Measurements from ENCODE around the gene S100A13. TPM values are rescaled to one million over a fixed set of nuclear protein-coding genes. Genes with fewer than 3 reads are reported as not detected.

S100A13 gene
- total RNA-seq, 1 donor from 2014 or later = 126 TPM

DNA sequence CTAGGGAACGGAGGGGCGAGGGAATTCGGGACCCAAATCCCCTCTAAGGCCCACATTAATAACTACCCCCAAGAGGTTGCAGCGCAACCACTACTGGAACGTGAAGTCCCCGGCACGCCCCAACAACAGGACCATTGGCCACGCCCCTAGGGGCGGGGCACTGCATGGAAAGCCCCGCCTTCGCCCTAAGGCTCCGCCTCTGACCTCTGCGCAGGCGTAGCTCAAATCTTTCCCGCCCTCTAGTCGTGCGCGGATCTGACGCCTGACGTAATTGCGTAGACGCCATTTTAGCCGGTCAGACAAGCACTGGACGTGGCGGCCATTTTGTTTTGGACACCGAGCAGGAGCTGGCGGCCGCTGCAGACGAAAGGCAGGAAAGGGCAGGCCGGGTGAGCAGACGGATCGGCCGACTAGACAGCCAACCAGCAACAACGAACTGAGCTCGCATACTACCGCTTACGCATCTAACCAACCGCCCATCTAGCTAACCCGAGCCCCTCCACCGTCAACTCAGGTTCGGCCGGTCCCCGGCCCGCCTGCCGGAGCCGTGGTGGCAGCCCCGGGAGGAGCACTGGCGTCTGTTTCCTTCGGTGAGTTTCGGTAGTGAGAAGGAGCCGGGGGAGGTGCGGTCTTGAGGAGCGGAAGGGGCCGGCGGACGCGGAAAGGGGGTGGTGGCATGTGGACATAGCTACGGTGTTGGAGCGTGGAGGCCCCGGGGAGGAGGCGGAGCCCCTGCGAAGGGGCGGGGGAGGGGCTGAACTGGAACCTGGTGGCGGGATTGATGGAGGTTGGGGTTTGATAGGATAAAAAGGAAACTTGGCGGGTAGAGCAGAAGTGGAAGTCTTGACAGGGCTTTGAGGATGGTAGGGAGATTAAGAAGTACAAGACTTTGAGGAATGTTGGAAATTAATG is 6.7 kb upstream of the S100A13 start, which contains the start of gene CHTOP:
Gene CHTOP, plus strand, starts transcription at position 313 of the 912 bp plus-strand sequence. CDS start 2,523 bp downstream, outside the sequence.
- TF ChIP-seq, protein P1, sequence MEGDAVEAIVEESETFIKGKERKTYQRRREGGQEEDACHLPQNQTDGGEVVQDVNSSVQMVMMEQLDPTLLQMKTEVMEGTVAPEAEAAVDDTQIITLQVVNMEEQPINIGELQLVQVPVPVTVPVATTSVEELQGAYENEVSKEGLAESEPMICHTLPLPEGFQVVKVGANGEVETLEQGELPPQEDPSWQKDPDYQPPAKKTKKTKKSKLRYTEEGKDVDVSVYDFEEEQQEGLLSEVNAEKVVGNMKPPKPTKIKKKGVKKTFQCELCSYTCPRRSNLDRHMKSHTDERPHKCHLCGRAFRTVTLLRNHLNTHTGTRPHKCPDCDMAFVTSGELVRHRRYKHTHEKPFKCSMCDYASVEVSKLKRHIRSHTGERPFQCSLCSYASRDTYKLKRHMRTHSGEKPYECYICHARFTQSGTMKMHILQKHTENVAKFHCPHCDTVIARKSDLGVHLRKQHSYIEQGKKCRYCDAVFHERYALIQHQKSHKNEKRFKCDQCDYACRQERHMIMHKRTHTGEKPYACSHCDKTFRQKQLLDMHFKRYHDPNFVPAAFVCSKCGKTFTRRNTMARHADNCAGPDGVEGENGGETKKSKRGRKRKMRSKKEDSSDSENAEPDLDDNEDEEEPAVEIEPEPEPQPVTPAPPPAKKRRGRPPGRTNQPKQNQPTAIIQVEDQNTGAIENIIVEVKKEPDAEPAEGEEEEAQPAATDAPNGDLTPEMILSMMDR (IDR thresholded peaks at IDR 0.05) = no peak
- H3K27ac Mint-ChIP-seq (ENCODE audit: unreplicated experiment) = peak within 1 kb of the TSS; percentile 99
- peaks cover 50% of the 10 kb centered on the region for H3K4me1 Mint-ChIP-seq (ENCODE audit: unreplicated experiment)
- H3K9me3 Mint-ChIP-seq (ENCODE audit: unreplicated experiment) = no peaks in the 10 kb centered on the region
- peaks cover 26% of the 10 kb centered on the region for H3K36me3 Mint-ChIP-seq (ENCODE audit: unreplicated experiment)
- no peaks in the 10 kb centered on the region for H3K27me3 Mint-ChIP-seq (ENCODE audit: unreplicated experiment)
- peak within 1 kb of the TSS; percentile 92 for H3K4me3 Mint-ChIP-seq (ENCODE audit: unreplicated experiment)
- DNase-seq (ENCODE audit: extremely low spot score, unreplicated experiment) = peak; percentile 98

DNA sequence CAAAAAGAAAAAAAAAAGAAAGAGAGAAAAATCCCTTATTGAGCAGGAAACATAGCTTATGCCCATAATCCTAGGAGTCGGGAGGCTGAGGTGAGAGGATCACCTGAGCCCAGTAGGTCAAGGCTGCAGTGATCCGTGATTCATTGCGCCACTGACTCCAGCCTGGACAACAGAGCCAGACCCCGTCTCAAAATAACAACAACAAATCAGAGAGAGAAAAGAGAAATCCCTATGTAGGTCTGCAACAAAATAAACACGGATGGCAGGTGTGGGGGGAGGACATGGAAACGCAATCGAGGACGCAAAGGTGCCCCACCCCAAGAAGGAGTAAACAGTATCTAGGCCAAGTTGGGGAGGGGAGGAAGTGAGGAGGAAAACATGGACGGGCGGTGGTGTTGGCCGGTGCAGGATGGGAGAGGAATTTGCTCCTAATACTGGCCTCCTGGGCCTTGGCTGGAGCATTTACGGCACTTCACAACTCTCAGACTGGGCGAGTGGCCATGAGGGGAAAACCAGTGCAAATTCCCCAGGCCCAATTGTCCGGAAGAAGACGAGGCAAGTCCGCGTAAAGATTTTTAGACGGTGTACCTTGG is 6.0 kb upstream of the S100A13 start:
- DNase-seq (ENCODE audit: extremely low spot score, unreplicated experiment) = no peak
- Mint-ChIP-seq H3K4me1 (ENCODE audit: unreplicated experiment) (peaks cover 57% of the 10 kb centered on the region), H3K27me3 (ENCODE audit: unreplicated experiment) (no peaks in the 10 kb centered on the region), H3K4me3 (ENCODE audit: unreplicated experiment) (no peak overlapping the region), H3K27ac (ENCODE audit: unreplicated experiment) (peak overlapping the region; percentile 99), H3K9me3 (ENCODE audit: unreplicated experiment) (no peaks in the 10 kb centered on the region), H3K36me3 (ENCODE audit: unreplicated experiment) (peaks cover 21% of the 10 kb centered on the region)
- TF ChIP-seq, protein P1 (IDR thresholded peaks at IDR 0.05) = no peak

DNA sequence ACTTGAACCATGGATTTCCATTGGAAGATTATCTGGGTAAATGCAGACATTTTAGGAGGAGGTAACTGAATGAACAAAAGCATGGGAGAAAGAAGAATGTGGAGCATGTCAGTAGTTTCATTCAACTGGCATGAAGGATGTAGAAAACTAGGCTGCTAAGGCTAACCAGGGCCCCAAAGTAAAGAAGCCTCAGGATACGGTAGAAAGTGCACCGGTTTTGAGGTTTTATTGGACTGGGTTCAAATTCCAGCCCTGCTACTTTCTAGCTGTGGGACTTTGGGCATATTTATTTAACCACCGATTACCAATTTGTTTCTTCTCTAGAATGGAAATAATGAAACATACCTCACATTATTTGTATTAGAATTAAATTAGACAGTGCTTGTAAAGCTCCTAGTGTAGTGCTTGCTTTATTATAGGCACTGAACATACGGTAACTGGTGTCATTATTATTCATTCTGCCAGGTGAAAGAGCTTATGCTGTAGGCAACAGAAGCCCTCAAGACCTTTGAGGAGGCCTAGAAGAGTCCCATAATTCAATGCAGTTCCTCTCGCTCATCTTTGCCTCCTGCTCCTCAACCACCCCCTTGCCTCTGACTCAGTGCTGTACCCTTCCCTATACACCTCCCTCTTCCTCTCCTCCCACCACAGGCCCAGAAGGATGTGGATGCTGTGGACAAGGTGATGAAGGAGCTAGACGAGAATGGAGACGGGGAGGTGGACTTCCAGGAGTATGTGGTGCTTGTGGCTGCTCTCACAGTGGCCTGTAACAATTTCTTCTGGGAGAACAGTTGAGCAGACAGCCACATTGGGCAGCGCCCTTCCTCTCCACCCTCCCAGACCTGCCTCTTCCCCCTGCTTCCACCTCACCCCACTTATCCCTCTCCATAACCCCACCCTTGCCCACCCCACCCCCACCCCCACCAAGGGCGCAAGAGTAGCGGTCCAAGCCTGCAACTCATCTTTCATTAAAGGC is 4.0 kb upstream of the S100A13 start:
- H3K4me3 Mint-ChIP-seq (ENCODE audit: unreplicated experiment) = no peak overlapping the region
- TF ChIP-seq, protein P1 (IDR thresholded peaks at IDR 0.05) = no peak
- no peak for DNase-seq (ENCODE audit: extremely low spot score, unreplicated experiment)
- no peaks in the 10 kb centered on the region for H3K27me3 Mint-ChIP-seq (ENCODE audit: unreplicated experiment)
- peak overlapping the region; percentile 28 for H3K27ac Mint-ChIP-seq (ENCODE audit: unreplicated experiment)
- peaks cover 69% of the 10 kb centered on the region for H3K4me1 Mint-ChIP-seq (ENCODE audit: unreplicated experiment)
- peaks cover 5% of the 10 kb centered on the region for H3K36me3 Mint-ChIP-seq (ENCODE audit: unreplicated experiment)
- no peaks in the 10 kb centered on the region for H3K9me3 Mint-ChIP-seq (ENCODE audit: unreplicated experiment)

DNA sequence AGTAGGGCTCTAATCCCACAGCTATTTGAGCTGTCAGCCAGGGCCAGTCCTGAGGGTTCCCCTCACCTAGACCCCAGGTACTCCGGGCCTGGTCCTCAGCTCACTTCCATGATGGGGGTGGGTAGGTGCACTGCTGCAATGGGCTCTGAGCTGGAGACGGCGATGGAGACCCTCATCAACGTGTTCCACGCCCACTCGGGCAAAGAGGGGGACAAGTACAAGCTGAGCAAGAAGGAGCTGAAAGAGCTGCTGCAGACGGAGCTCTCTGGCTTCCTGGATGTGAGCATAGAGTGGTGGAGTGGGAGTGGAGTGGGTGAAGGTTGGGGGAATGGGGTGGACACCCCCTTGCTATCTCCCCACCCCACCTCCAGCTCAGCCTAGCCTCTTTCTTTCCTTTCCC is 3.1 kb upstream of the S100A13 start:
- no peak for DNase-seq (ENCODE audit: extremely low spot score, unreplicated experiment)
- no peaks in the 10 kb centered on the region for H3K9me3 Mint-ChIP-seq (ENCODE audit: unreplicated experiment)
- no peak overlapping the region for H3K4me3 Mint-ChIP-seq (ENCODE audit: unreplicated experiment)
- H3K36me3 Mint-ChIP-seq (ENCODE audit: unreplicated experiment) = peaks cover 5% of the 10 kb centered on the region
- peak overlapping the region; percentile 63 for H3K27ac Mint-ChIP-seq (ENCODE audit: unreplicated experiment)
- peaks cover 72% of the 10 kb centered on the region for H3K4me1 Mint-ChIP-seq (ENCODE audit: unreplicated experiment)
- no peaks in the 10 kb centered on the region for H3K27me3 Mint-ChIP-seq (ENCODE audit: unreplicated experiment)
- TF ChIP-seq, protein P1 (IDR thresholded peaks at IDR 0.05) = no peak

All from osteocyte (in vitro differentiated cells).